Spleen (tissue), 11 donors: ENCODE results near the gene PMPCA. TPM values are rescaled to one million over a fixed set of nuclear protein-coding genes. Genes with fewer than 3 reads are reported as not detected.

Experiments used
- DNase-seq: peaks from one replicate; pipeline ENCODE4 v3.0.0-alpha.2; 2020
- H3K27ac ChIP-seq, 8 donors: fragments of 200-600 bp; sonication (generic) in 7 of 8; 1 replicate in 4 of 8; 2 replicates in 4 of 8; pipeline versions ENCODE4 v1.5.0 to v1.8.0; 2016 to 2021; ENCODE audit warnings: inconsistent platforms in 4 of 8, mild to moderate bottlenecking in 4 of 8, moderate library complexity in 1 of 8
- H3K27me3 ChIP-seq, 7 donors: fragments of 200-600 bp; sonication (generic) in 6 of 7; replicated peaks in 1 of 7; 1 replicate in 4 of 7; 2 replicates in 3 of 7; pipeline versions ENCODE4 v1.5.0 to v1.8.0; 2016 to 2021; ENCODE audit warnings: inconsistent platforms in 3 of 7, mild to moderate bottlenecking in 1 of 7
- H3K36me3 ChIP-seq, 6 donors: fragments of 200-600 bp; sonication (generic) in 5 of 6; 1 replicate in 4 of 6; 2 replicates in 2 of 6; pipeline versions ENCODE4 v1.5.0 to v1.8.0; 2016 to 2021; ENCODE audit warnings: inconsistent platforms in 2 of 6
- H3K4me1 ChIP-seq, 6 donors: fragments of 200-600 bp; sonication (generic) in 5 of 6; 1 replicate in 3 of 6; 2 replicates in 3 of 6; pipeline versions ENCODE4 v1.5.0 to v1.8.0; 2016 to 2021; ENCODE audit warnings: inconsistent platforms in 3 of 6
- H3K4me3 ChIP-seq, 8 donors: fragments of 200-600 bp; sonication (generic) in 7 of 8; 1 replicate in 4 of 8; 2 replicates in 4 of 8; pipeline versions ENCODE4 v1.5.0 to v1.8.0; 2016 to 2021; ENCODE audit warnings: inconsistent platforms in 4 of 8, mild to moderate bottlenecking in 4 of 8, moderate library complexity in 2 of 8
- H3K9me3 ChIP-seq, 8 donors: fragments of 200-600 bp; sonication (generic) in 7 of 8; 1 replicate in 4 of 8; 2 replicates in 4 of 8; pipeline versions ENCODE4 v1.5.0 to v1.8.0; 2016 to 2021; ENCODE audit warnings: inconsistent platforms in 4 of 8
- POLR2A ChIP-seq, 3 donors: fragments of 450-650 bp; IDR thresholded peaks; one replicate each; pipeline ENCODE4 v1.5.1; 2017; ENCODE audit warnings: antibody characterized with exemption in 3 of 3, mild to moderate bottlenecking in 1 of 3
- POLR2AphosphoS5 ChIP-seq, 3 donors: sonication (generic); formaldehyde crosslinking; IDR thresholded peaks; one replicate each; pipeline ENCODE4 v1.5.1; 2017; ENCODE audit warnings: antibody characterized with exemption in 3 of 3
- whole genome bisulfite sequencing, 5 donors: extraction: QIAGEN DNeasy Blood & Tissue Kit in 3 of 5; methylation state at CpG; one replicate each; pipeline versions ENCODE4 v1.1.5 to v1.1.7; 2013 to 2018; 5-methylcytosine and 5-hydroxymethylcytosine counted together
- intact Hi-C: fragments of 100-400 bp; cut with DNase I; formaldehyde crosslinking; loops from one replicate; pipeline ENCODE4 v1.15.0; 2023; ENCODE audit warnings: low total_unique reads
- polyA plus RNA-seq, 3 donors: library from polyadenylated mRNA; stranded (reverse); fragments of 200-250 nt; gene quantifications; one replicate each; pipeline ENCODE4 v1.2.1, GENCODE V29; 2013
- total RNA-seq, 7 donors: library from RNA; depleted of rRNA in 3 of 7; stranded (reverse); fragments of >200 nt in 3 of 7; fragmentation: NEBNext Ultra II Directional in 4 of 7; extraction: Animal tissue kit (Norgen Biotek cat#: 25700) in 4 of 7; gene quantifications; one replicate each; pipeline versions ENCODE4 v1.1.0 to v1.2.1, GENCODE V29; 2016 to 2021
- TF ChIP-seq, protein P1 (sequence below), 11 experiments: fragments of 200-600 bp in 7 of 11; fragments of 450-650 bp in 4 of 11; sonication (generic) in 4 of 11; IDR thresholded peaks in 8 of 11; conservative IDR thresholded peaks in 3 of 11; 1 replicate in 7 of 11; 2 replicates in 4 of 11; pipeline versions ENCODE4 v1.4.0 to v1.8.0; 2016 to 2021; ENCODE audit warnings: antibody characterized with exemption in 11 of 11, inconsistent platforms in 4 of 11, mild to moderate bottlenecking in 1 of 11
- donor health status: healthy with polysubstance abuse.
- donor health status: DM: no; HTN: no; CAD: no; lungs with moderate emphysema.
- donor health status: DM: no; HTN: no; CAD: no.
- donor health status: Bipolar disorder and iron deficiency.
- donor health status: healthy.
- donor health status: DM: no; HTN: no; CAD: no.
- donor health status: DM: yes; HTN: yes; CAD: no.

PMPCA gene
- total and polyA plus RNA-seq, 10 donors, result 36.8 to 56.2 (median 47.1) TPM

DNA sequence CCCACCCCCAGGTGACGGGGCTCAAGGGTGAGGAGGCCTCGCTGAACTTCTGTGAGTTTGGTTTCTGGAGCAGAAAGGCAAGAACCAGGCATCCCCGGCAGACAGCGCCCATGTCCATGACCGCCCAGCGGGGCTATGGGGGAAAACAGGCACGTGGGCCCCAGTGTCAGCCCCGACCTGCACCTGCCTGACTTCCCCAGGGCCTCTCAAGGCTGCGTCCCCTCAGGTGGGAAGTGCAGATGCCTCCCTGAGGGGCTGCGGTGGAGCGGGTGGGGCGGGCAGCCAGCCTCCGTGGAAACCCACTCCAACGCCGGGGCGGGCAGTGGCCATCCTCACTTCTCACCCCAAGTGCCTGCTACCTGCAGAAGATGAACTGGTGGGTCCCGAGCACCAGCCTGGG lies 30.1 kb upstream of the PMPCA start:
- intact Hi-C loops, result no loop called here
- H3K36me3 ChIP-seq, result peaks cover 0 to 79% (median 68%) of the 10 kb centered on the region in 6 donors
- no peaks in the 10 kb centered on the region for H3K27me3 ChIP-seq
- WGBS, 5 donors, result 91 to 97% (median 93%) methylated on average over 10 to 17 of the region's 17 CpGs
- H3K9me3 ChIP-seq, result no peaks in the 10 kb centered on the region
- DNase-seq, result no peak
- peaks cover 0 to 22% (median 9%) of the 10 kb centered on the region in 6 donors for H3K4me1 ChIP-seq
- no peak overlapping the region for H3K4me3 ChIP-seq
- TF ChIP-seq POLR2A (IDR thresholded peaks at IDR 0.05), result no peak
- TF ChIP-seq POLR2AphosphoS5 (IDR thresholded peaks at IDR 0.05), result no peak
- TF ChIP-seq, protein P1, sequence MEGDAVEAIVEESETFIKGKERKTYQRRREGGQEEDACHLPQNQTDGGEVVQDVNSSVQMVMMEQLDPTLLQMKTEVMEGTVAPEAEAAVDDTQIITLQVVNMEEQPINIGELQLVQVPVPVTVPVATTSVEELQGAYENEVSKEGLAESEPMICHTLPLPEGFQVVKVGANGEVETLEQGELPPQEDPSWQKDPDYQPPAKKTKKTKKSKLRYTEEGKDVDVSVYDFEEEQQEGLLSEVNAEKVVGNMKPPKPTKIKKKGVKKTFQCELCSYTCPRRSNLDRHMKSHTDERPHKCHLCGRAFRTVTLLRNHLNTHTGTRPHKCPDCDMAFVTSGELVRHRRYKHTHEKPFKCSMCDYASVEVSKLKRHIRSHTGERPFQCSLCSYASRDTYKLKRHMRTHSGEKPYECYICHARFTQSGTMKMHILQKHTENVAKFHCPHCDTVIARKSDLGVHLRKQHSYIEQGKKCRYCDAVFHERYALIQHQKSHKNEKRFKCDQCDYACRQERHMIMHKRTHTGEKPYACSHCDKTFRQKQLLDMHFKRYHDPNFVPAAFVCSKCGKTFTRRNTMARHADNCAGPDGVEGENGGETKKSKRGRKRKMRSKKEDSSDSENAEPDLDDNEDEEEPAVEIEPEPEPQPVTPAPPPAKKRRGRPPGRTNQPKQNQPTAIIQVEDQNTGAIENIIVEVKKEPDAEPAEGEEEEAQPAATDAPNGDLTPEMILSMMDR (IDR thresholded peaks at IDR 0.05 in 8 of 11, conservative IDR thresholded peaks at IDR 0.05 in 3 of 11), result no peak
- H3K27ac ChIP-seq, result no peak overlapping the region

DNA sequence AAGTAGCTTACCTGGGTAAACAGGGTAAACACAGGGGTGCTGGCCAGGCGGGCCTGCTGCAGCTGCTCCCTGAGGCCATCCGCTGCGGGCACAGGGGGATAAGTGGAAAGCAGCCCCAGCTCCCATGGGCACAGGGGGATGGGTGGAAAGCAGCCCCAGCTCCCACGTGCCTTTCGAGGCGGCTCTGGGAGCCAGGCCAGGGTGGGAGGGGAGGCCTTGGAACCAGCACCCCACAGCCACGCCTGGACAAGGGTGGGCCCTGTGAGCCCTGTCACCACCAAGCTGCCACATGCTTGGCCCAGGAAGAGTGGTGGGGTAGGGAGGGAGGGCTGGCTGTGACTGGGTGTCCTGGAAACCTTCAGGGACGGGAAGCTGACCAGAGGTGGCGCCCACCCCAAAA lies 29.1 kb upstream of the PMPCA start:
- peaks cover 0 to 87% (median 68%) of the 10 kb centered on the region in 6 donors for H3K36me3 ChIP-seq
- WGBS, 5 donors, result 87 to 98% (median 91%) methylated on average over 6 to 9 of the region's 9 CpGs
- H3K27ac ChIP-seq, result no peak overlapping the region
- no peak overlapping the region for H3K4me3 ChIP-seq
- H3K27me3 ChIP-seq, result no peaks in the 10 kb centered on the region
- intact Hi-C loops, result no loop called here
- H3K4me1 ChIP-seq, result peaks cover 0 to 13% (median 5%) of the 10 kb centered on the region in 6 donors
- DNase-seq, result no peak
- TF ChIP-seq POLR2AphosphoS5 (IDR thresholded peaks at IDR 0.05) (no peak), POLR2A (IDR thresholded peaks at IDR 0.05) (no peak)
- TF ChIP-seq, protein P1 (IDR thresholded peaks at IDR 0.05 in 8 of 11, conservative IDR thresholded peaks at IDR 0.05 in 3 of 11), result no peak
- no peaks in the 10 kb centered on the region for H3K9me3 ChIP-seq

DNA sequence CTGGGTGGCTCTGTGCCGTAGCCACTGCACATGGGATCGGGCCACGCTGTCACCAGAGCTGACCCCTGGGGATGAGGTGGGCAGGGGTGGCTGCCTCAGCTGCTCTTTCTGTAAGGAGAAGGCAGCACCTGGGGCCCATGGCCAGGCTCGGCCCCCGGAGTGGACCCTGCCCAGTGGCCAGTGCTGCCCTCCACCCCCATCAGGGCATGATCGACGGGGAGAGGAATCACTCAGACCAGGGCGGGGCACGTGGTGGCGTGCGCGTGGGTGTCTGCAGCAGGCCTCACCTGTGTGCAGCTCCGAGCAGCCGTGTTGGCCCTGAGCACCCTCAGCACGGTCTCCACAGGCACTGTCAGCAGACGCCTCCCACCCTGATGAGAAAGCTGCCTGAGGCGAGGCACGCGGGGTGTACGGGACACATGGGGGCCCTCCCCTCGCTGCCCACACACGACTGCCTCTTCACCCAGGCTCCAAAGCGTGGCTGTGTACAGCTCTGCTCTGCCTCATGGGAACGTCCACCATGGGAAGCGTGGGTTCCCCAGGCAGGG lies 28.4 kb upstream of the PMPCA start:
- H3K9me3 ChIP-seq, result no peaks in the 10 kb centered on the region
- TF ChIP-seq POLR2AphosphoS5 (IDR thresholded peaks at IDR 0.05) (no peak), POLR2A (IDR thresholded peaks at IDR 0.05) (no peak)
- TF ChIP-seq, protein P1 (IDR thresholded peaks at IDR 0.05 in 8 of 11, conservative IDR thresholded peaks at IDR 0.05 in 3 of 11), result no peak
- no peak overlapping the region for H3K27ac ChIP-seq
- no peaks in the 10 kb centered on the region for H3K27me3 ChIP-seq
- no peak for DNase-seq
- 90 to 95% (median 93%) methylated on average over 4 to 25 of the region's 25 CpGs for WGBS, 5 donors
- no peak overlapping the region for H3K4me3 ChIP-seq
- H3K36me3 ChIP-seq, result peaks cover 0 to 95% (median 72%) of the 10 kb centered on the region in 6 donors
- intact Hi-C loops, result no loop called here
- H3K4me1 ChIP-seq, result peaks cover 0 to 5% (median 2%) of the 10 kb centered on the region in 6 donors

DNA sequence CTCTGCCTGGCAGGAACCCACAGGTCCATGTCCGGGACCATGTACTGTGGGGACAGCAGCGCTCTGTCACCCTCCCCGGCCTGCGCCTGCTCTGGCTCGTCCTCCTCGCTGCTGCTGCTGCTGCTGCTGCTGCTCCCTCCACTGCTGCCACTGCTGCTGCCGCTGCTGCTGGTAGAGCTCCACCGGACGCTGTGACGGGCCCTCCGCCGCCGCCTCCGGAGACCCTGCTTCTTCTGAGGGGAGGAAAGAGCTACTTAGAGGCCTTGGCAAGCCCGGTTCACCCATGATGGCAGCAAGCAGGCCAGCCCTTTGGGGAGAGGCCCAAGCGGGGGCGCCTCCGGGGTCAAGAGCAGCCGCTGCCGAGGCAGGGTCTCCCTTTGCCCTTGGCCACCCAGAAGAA lies 27.0 kb upstream of the PMPCA start:
- Histone ChIP-seq H3K27ac (no peak overlapping the region), H3K4me3 (no peak overlapping the region), H3K9me3 (no peaks in the 10 kb centered on the region), H3K4me1 (no peaks in the 10 kb centered on the region), H3K27me3 (no peaks in the 10 kb centered on the region), H3K36me3 (peaks cover 0 to 100% (median 82%) of the 10 kb centered on the region in 6 donors)
- DNase-seq, result no peak
- intact Hi-C loops, result no loop called here
- TF ChIP-seq POLR2A (IDR thresholded peaks at IDR 0.05) (no peak), POLR2AphosphoS5 (IDR thresholded peaks at IDR 0.05) (no peak)
- TF ChIP-seq, protein P1 (IDR thresholded peaks at IDR 0.05 in 8 of 11, conservative IDR thresholded peaks at IDR 0.05 in 3 of 11), result no peak
- WGBS, 5 donors, result 95 to 97% (median 96%) methylated on average over 15 to 20 of the region's 20 CpGs
